MG63 (cell line): Measurements from ENCODE around the gene NUP133. TPM values are rescaled to one million over a fixed set of nuclear protein-coding genes. Genes with fewer than 3 reads are reported as not detected.

Source experiments
- DNase-seq: peaks from one replicate; pipeline ENCODE4 v3.0.0-alpha.2; 2020
- H3K27me3 ChIP-seq: fragments of 250-450 bp; sonication (Bioruptor Pico); 2 replicates; pipeline ENCODE4 v1.5.1; 2020; ENCODE audit warnings: mild to moderate bottlenecking, moderate library complexity
- H3K36me3 ChIP-seq: fragments of 250-450 bp; sonication (Bioruptor Pico); 2 replicates; pipeline ENCODE4 v1.5.1; 2020; ENCODE audit warnings: mild to moderate bottlenecking, moderate library complexity
- H3K4me3 ChIP-seq: fragments of 250-450 bp; sonication (Bioruptor Pico); 2 replicates; pipeline ENCODE4 v1.5.1; 2020; ENCODE audit warnings: mild to moderate bottlenecking, moderate library complexity
- H3K9me3 ChIP-seq: fragments of 250-450 bp; sonication (Bioruptor Pico); 2 replicates; pipeline ENCODE4 v1.5.1; 2020; ENCODE audit warnings: mild to moderate bottlenecking, moderate library complexity
- total RNA-seq: library from RNA; depleted of rRNA; stranded (reverse); fragments of >200 nt; shearing (Covaris generic); gene quantifications from 2 replicates; pipeline ENCODE4 v1.2.3, GENCODE V29; 2014; ENCODE audit warnings: low replicate concordance; rRNA removed

The NUP133 gene
- 28.1 and 28.3 TPM in 2 replicates for total RNA-seq

DNA sequence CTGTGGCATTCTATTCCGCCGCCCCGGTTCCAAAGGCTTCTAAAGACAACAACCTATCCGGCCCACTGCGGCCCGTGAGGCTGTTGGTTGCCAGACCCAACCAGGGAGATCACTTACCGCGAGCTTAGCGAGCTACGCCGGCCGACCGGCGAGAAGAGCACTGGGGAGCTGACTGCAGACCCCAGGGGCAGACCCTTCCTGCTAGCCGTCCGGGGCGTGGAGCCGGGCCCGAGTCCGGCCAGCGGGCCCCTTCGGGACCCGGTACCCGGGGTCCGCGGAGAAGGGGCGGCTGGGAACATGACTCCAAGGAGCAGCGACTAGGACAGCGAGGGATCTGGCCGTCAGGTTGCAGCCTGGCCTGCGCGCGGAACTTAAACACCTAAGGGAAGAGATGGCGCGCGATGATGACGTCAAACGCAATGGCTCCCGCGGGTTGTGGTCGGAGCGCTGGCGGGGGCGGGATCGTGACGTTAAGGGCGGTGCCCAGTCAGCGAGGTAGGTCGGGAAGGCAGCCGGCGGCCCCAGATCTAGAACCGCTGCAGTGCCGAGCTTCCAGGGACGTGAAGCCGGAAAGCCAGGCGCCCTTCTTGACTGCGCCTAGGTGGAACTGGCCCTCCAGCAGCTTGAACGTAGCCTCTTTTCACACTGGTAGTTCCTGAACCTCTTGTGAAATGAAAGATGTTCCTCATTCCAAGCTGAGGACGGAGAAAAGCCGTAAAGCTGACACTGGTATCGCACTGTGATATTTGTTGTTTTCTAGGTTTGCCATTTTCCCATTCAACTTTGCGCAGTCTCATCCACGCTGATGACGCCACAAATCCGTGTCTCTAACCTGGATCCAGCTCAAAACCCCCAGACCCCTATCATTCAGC lies at the start of gene NUP133:
Gene NUP133, minus strand, starts transcription at position 391 of the 872 bp plus-strand sequence. Its CDS starts 92 bp downstream, at position 299.
- peak; percentile 99 for DNase-seq
- Histone ChIP-seq H3K27me3 (no peaks in the 10 kb centered on the region), H3K9me3 (no peaks in the 10 kb centered on the region), H3K36me3 (peaks cover 8% of the 10 kb centered on the region), H3K4me3 (peak within 1 kb of the TSS; percentile 97)

DNA sequence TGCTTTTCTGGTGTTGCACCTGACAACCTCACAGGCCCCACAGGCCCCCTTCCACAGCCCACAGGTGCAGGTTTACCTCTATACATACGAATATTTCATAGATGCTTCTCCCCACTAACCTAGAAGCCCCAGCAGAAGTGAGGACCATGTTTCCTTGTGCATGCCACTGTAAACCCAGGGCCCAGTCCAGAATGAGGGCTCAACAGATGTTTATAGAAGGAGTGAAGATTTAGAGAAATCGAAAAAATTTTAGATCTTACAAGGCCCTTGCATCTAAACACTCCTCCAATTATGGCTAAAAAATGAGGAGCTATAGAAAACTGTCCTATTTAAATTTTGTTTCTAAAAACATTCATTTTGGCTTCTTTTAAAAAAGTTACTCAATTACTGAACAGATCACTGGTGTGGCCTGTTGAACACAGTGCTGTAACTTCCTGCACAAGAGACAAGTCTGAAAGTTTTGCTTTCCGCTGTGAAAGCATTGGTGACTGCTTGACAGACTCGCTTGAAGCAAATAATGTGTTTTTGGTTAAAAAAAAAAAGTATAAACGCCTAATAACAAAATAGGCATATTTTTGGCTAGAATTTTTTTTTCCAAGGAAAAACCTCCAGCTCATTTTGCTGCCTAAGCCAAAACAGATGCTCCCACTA lies 49.2 kb upstream of the NUP133 start:
- peaks cover 17% of the 10 kb centered on the region for H3K36me3 ChIP-seq
- DNase-seq, result no peak
- H3K27me3 ChIP-seq, result no peaks in the 10 kb centered on the region
- no peaks in the 10 kb centered on the region for H3K9me3 ChIP-seq
- peak overlapping the region; percentile 70 for H3K4me3 ChIP-seq

DNA sequence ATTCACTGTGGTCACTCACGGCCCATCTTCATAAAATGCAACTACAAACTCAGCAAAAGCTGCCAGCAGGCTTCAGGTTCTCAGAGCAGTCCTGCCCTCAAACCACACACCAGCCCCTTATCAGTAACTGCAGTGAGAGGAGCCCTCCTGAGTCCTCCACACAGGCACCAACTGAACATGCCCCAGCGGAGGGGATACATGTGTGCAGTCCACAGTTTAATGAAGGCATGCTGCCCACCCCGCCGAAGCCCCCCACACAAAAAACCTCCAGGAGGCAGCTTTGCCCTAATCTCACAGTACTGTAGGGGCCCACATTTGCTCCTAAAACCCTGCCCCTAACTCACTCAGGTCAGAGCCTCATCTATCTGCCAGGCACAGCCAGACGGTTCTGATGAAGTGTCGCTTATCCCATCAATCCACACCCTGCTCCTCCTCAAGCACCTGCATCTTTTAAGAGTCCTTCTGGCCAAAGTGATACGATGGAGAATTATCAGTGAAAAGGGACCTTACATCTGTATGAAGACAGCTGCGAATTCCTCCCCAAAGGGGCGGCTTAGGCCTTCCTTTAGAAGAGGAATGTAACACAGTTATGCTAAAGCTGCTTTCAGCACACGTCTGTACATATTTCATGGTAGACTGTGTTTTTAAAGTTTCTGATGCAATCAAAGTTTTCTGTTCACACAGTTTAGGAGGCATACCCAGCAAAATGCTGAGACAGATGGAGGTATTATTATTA lies 46.9 kb upstream of the NUP133 start:
- Histone ChIP-seq H3K9me3 (no peaks in the 10 kb centered on the region), H3K4me3 (no peak overlapping the region), H3K27me3 (no peaks in the 10 kb centered on the region), H3K36me3 (peaks cover 19% of the 10 kb centered on the region)
- DNase-seq, result no peak

DNA sequence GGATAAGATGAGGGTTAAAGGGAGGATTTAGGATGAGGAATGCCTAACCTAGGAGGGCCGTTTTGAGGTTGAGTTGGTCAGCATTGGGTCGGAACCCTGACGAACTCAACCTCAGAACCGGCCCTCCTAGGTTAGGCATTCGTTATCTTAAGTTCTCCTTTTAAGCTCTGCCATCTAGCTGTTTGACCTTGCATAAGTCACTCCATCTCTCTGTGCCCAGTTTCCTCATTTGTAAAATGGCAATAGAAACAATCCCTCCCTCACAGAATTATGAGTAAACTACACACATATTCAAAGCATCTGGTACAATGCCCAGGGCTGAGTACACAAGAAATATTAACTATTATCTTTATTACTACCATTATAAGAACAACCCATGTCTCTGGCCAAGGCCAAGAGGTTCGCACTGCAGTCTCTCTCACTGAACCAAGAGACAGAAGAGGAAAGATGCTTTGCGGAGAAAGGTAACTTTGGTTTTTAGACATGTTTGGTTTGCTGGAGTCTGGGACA lies 45.5 kb upstream of the NUP133 start:
- H3K9me3 ChIP-seq, result no peaks in the 10 kb centered on the region
- H3K36me3 ChIP-seq, result peaks cover 27% of the 10 kb centered on the region
- H3K27me3 ChIP-seq, result no peaks in the 10 kb centered on the region
- no peak for DNase-seq
- H3K4me3 ChIP-seq, result no peak overlapping the region

DNA sequence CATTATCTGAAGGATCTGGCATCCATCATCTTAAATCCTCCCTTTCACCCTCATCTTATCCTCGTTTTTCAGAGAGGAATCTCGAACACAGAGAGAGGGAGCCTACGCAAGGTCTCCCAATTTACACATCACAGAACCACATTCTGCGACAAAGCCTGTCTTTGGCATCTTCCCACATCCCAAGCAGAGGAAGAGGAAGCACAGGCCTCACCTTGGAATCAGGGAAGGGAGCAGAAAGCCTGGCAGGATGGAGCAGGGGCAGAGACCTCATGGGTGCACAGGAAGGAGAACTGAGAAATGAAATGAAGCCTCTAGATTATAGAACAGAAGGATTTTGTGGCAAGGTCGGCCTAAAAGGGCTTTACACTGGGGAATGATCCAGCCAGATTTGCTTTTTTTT lies 44.6 kb upstream of the NUP133 start:
- Histone ChIP-seq H3K27me3 (no peaks in the 10 kb centered on the region), H3K9me3 (no peaks in the 10 kb centered on the region), H3K36me3 (peaks cover 30% of the 10 kb centered on the region), H3K4me3 (no peak overlapping the region)
- DNase-seq, result no peak

DNA sequence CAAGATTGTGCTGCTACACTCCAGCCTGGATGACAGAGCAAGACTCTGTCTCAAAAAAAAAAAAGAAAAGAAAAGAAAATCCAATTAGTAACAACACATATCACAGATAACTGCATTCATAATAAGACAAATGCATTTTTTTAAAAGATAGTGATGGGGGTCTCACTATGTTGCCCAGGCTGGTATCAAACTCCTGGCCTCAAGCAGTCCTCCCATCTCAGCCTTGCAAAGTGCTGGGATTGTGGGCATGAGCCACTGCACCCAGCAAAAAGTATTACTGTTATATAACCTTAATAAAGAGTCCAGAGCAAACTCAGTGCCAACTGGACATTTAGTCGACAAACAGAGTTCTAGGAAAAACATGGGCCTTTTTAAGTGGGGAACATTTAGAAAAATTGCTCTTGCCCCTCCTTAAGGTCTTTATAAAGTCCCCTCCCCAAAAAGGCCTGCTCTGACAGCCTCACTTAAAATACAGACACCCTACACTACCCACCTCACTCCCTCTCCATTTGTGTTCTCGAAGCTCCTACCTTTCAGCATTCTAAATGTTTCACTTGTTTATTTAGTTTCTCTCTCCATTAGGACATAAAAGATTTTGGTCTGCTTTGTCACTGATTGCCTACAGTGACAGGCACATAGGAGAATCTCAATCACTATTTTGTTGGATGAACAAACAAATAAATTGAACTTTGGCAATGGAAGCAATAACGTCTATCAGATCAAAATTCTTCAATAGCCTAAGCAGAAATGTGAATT lies 42.8 kb upstream of the NUP133 start:
- H3K27me3 ChIP-seq, result no peaks in the 10 kb centered on the region
- no peak for DNase-seq
- peaks cover 39% of the 10 kb centered on the region for H3K36me3 ChIP-seq
- no peaks in the 10 kb centered on the region for H3K9me3 ChIP-seq
- H3K4me3 ChIP-seq, result no peak overlapping the region

DNA sequence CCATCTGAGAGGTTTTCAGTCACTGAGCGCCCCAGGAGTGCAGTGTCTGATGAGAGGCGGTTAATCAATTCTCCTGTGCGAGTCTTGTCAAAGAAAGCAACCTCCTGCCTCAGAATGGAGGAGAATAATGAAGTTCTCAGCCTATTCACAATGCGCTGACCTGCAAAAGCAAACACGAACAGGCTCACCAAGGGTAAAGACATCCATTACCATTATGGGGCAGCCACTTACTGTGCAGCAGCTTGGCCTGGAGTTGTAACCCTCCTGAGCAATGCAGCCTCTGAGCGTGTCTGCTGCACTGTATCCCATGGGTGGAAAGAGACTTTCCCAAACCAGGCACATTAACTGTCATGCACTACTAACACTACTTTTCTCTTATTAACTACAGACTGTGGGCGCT lies 39.4 kb upstream of the NUP133 start:
- no peak overlapping the region for H3K4me3 ChIP-seq

DNA sequence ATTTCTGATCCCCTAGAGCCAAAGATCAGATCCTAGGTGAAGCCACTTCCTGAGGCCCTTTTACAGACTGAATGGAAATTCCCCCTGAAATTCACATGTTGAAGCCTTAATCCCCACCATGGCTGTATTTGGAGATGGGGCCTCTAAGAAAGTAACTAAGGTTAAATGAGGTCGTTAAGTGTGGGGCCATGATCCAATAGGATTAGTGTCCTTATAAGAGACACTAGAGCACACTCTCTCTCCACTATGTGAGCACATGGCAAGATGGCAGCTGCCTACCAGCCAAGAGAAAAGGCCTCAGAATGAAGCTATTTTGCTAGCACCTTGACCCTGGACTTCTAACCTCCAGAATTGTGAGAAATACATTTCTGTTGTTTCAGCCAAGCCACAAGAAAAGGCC lies 36.4 kb upstream of the NUP133 start:
- no peaks in the 10 kb centered on the region for H3K27me3 ChIP-seq
- peaks cover 75% of the 10 kb centered on the region for H3K36me3 ChIP-seq
- DNase-seq, result no peak
- no peaks in the 10 kb centered on the region for H3K9me3 ChIP-seq
- H3K4me3 ChIP-seq, result no peak overlapping the region

More for the DNA sequence above, 39.4 kb upstream of the NUP133 start:
- DNase-seq, result no peak
- no peaks in the 10 kb centered on the region for H3K9me3 ChIP-seq
- peaks cover 55% of the 10 kb centered on the region for H3K36me3 ChIP-seq
- H3K27me3 ChIP-seq, result no peaks in the 10 kb centered on the region

DNA sequence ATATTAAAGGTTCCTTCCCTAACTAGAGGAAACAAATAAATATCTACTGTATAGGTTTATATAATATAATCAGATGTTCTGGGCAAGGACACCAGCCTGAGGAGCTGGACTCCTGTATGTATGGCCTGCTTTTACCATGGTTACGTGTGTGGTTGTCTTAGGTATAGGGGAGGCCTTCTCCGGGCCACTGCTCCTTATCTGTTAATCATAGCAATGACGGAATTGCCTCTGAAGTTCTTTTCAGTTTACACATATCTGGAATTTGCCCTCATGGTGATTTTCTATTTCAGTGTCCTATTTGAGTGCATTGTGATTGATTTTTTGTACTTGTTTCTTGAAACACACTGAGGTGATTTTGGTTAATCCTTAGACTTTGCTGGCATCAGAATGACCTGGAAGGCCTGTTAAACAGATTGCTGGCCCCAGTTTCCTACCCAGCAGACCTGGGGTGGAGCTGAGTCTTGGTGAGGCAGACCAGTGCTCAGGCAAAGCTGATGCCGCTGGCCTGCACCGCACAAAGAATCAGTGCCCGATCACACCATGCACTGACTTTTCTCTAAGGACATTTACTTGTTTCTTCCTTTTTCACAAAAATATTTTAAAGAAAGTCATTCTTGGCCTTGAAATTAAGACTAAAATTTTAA lies 31.8 kb upstream of the NUP133 start:
- Histone ChIP-seq H3K36me3 (peaks cover 62% of the 10 kb centered on the region), H3K27me3 (no peaks in the 10 kb centered on the region), H3K9me3 (no peaks in the 10 kb centered on the region), H3K4me3 (no peak overlapping the region)
- DNase-seq, result no peak

DNA sequence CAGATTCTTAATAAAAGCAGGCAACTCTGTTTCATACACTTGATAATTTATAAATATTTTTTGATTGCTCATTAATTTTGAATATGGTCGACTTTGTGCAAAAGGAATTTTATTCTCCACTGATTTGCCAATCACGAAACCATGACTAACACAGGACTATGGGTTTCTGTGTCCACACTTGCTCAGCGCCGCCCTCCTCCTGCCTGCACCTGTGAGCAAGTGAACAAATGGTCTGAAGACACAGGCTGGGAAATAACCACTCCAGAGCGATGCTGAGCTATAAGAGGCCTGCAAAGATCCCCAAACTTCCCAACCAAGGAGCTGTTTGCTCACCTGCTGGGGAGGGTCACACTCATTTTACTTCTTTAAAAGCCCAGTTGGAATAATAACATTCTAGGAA lies 30.8 kb upstream of the NUP133 start:
- Histone ChIP-seq H3K36me3 (peaks cover 58% of the 10 kb centered on the region), H3K4me3 (no peak overlapping the region), H3K9me3 (no peaks in the 10 kb centered on the region), H3K27me3 (no peaks in the 10 kb centered on the region)
- DNase-seq, result no peak

DNA sequence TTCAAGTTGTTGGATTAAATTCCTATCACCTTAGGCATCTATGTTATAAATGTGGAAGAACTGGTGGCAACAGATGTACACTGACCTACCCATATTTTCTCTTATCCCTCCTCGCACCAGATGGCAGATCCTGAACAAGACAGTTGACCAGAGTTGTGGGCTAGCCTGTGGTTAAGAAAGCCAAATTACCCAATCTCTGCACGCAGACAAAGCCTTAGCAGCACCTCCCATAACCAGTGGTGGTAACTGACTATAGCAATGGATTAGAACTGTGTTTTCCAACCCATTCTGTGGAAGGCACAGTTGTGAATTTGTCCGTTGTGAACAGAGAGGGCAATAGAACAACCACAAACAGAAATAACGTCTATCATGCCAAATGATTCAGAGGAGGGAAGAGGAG lies 29.8 kb upstream of the NUP133 start:
- Histone ChIP-seq H3K36me3 (peaks cover 57% of the 10 kb centered on the region), H3K27me3 (no peaks in the 10 kb centered on the region), H3K4me3 (no peak overlapping the region), H3K9me3 (no peaks in the 10 kb centered on the region)
- no peak for DNase-seq

DNA sequence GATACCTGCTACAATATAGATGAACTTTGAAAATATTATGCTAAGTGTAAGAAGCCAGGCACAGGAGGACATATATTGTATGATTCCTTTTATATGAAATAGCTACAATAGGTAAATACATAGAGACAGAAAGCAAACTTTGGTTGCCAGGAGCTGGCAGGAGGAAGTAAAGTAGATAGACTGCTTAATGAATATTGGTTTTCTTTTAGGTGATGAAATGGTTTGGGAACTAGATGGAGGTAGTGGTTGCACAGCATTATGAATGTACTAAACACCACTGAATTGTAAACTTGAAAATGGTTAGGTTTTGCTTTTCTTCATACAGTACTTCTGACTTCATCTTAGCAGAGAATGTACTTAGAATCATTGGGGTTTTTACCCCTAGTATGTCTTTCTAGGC lies 28.8 kb upstream of the NUP133 start:
- Histone ChIP-seq H3K9me3 (no peaks in the 10 kb centered on the region), H3K36me3 (peaks cover 59% of the 10 kb centered on the region), H3K4me3 (no peak overlapping the region), H3K27me3 (no peaks in the 10 kb centered on the region)
- no peak for DNase-seq

DNA sequence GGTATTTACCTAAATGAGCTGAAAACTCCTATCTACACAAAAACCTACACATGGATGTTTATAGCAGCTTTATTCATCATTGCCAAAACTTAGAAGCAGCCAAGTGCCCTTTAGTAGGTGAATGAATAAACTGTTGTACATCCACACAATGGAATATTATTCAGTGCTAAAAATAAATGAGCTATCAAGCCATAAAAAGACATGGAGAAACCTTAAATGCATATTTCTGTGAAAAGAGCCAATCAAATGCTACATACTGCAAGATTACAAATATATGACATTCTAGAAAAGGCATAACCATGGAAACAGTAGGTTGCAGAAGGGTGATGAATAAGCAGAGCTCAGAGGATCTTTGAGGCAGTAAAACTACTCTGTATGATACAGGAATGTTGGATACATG lies 27.1 kb upstream of the NUP133 start:
- DNase-seq, result no peak
- no peaks in the 10 kb centered on the region for H3K9me3 ChIP-seq
- H3K36me3 ChIP-seq, result peaks cover 58% of the 10 kb centered on the region
- no peaks in the 10 kb centered on the region for H3K27me3 ChIP-seq
- H3K4me3 ChIP-seq, result no peak overlapping the region

DNA sequence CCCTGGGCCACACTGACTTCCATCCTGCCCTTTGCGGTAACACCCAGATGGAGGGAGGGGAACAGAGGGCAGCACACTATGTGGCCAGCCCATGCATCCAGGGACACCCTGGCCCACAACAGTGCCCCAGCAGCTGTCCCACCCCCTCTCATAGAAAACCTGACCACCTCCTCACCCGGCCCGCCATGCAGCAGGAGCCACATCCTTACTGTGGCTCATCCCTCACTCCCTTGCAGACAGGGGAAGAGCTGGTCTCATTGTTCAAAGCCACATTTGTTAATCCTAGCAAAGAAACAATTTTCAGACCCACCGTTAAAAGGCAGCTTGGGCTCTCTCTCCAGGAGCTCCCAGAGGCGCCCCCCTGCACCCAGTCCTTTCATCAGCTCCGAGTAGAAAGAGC lies 23.2 kb upstream of the NUP133 start:
- no peak for DNase-seq
- Histone ChIP-seq H3K27me3 (no peaks in the 10 kb centered on the region), H3K4me3 (no peak overlapping the region), H3K9me3 (no peaks in the 10 kb centered on the region), H3K36me3 (peaks cover 64% of the 10 kb centered on the region)

DNA sequence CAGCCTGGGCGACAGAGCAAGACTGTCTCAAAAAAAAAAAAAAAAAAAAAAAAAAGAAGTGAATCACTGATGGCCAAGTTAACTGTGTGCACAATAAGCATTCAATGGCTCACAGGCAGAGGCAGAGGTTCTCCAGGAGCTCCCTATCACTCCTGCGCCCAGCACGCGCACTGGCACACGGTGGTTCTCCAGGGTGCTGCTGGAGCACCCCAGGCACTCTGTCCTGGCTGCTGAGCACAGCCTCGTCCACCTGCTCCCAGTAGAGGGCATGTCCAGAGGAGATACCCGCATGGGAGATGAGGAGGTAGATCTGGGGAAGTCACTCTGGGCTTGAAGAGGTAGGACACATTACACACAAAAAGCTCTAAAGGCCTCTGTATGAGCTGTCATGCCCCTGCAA lies 21.5 kb upstream of the NUP133 start:
- Histone ChIP-seq H3K36me3 (peaks cover 79% of the 10 kb centered on the region), H3K9me3 (no peaks in the 10 kb centered on the region)
- no peak for DNase-seq

DNA sequence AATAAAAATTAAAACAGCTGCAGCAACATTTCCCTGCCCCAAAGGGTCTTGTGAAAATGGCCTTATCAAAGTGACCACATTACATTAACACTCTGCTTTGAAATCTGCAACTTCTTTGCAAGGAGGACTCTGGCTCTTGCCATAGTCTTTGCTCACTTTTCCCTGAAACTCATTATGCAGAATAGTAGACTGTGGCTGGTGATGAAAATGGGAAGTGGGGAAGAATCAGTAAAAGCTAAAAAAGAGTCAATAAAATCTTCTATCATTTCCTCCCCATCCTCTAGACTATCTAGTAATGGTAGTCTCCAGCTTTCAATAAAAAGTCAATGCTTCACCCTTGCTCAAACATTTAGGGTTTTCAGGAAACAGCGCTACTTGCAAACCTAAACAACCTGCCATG lies 18.6 kb upstream of the NUP133 start:
- no peak overlapping the region for H3K4me3 ChIP-seq
- no peak for DNase-seq
- H3K9me3 ChIP-seq, result no peaks in the 10 kb centered on the region
- peaks cover 69% of the 10 kb centered on the region for H3K36me3 ChIP-seq
- H3K27me3 ChIP-seq, result no peaks in the 10 kb centered on the region

More for the DNA sequence above, 21.5 kb upstream of the NUP133 start:
- H3K27me3 ChIP-seq, result no peaks in the 10 kb centered on the region
- H3K4me3 ChIP-seq, result no peak overlapping the region
